Panc1 (cell line): ENCODE measurements around the gene NFATC4. TPM values are rescaled to one million over a fixed set of nuclear protein-coding genes. Genes with fewer than 3 reads are reported as not detected.

Experiments used
- ATAC-seq: fragments of 200-7000 bp; cut with Tn5 transposase; 2 replicates; pipeline ENCODE4 v1.9.1; 2020; ENCODE audit warnings: mild to moderate bottlenecking, moderate library complexity
- BruUV-seq: library from RNA; stranded (reverse); fragments of 400-500 nt; replicated peaks from 2 replicates; lab custom pipeline; 2021; lab: Mats Ljungman, UMichigan
- CTCF ChIA-PET: fragments of 300-600 bp; sonication (Branson Sonifier 250); formaldehyde crosslinking; loops from one replicate; lab custom pipeline; 2022; ENCODE audit warnings: antibody characterized with exemption; lab: Charles Lee
- POLR2A ChIA-PET: fragments of 300-600 bp; sonication (Branson Sonifier 250); formaldehyde crosslinking; loops from one replicate; lab custom pipeline; 2022; ENCODE audit warnings: antibody characterized with exemption; lab: Charles Lee
- DNase-seq: peaks from one replicate; pipeline ENCODE4 v3.0.0-alpha.2; 2010; ENCODE audit warnings: low read depth, low spot score
- H3K27ac ChIP-seq: 2 replicates; pipeline ENCODE4 v1.5.1; 2011; ENCODE audit warnings: mild to moderate bottlenecking, low read length, inconsistent platforms
- H3K27me3 ChIP-seq: fragments of 200-500 bp; sonication (Bioruptor generic); 2 replicates; pipeline ENCODE4 v1.6.0; 2014; ENCODE audit warnings: low read length, inconsistent platforms; ENCODE audit not compliant: control insufficient read depth, insufficient read depth
- H3K36me3 ChIP-seq: fragments of 200-500 bp; sonication (Bioruptor generic); 2 replicates; pipeline ENCODE4 v1.5.1; 2014; ENCODE audit warnings: inconsistent platforms, mild to moderate bottlenecking, low read length, moderate library complexity; ENCODE audit not compliant: control insufficient read depth, insufficient read depth
- H3K4me1 ChIP-seq: 2 replicates; pipeline ENCODE4 v1.5.1; 2011; ENCODE audit warnings: inconsistent platforms, mild to moderate bottlenecking, low read length, moderate library complexity; ENCODE audit not compliant: control insufficient read depth, insufficient read depth
- H3K4me3 ChIP-seq, 2 experiments: 2 replicates each; pipeline ENCODE4 v1.5.1; 2011 to 2012; ENCODE audit warnings: low read depth in 2 of 2, low read length in 2 of 2, mild to moderate bottlenecking in 2 of 2, inconsistent platforms in 1 of 2, moderate library complexity in 1 of 2
- H3K9me3 ChIP-seq: fragments of 200-500 bp; sonication (Bioruptor generic); 2 replicates; pipeline ENCODE4 v1.5.1; 2014; ENCODE audit warnings: low read depth, mild to moderate bottlenecking, inconsistent platforms, low read length, moderate library complexity; ENCODE audit not compliant: control insufficient read depth, insufficient read depth
- POLR2AphosphoS5 ChIP-seq: IDR thresholded peaks from 2 replicates; pipeline ENCODE4 v1.6.1; 2012; ENCODE audit warnings: mild to moderate bottlenecking, low read depth, low read length, moderate library complexity
- REST ChIP-seq, 2 experiments: IDR thresholded peaks; 2 replicates each; pipeline ENCODE4 v1.6.1; 2011 to 2012; ENCODE audit warnings: low read depth in 2 of 2, control low read depth in 1 of 2, low read length in 1 of 2, mild to moderate bottlenecking in 1 of 2, moderate library complexity in 1 of 2; ENCODE audit not compliant: insufficient read depth in 1 of 2
- SIN3A ChIP-seq: IDR thresholded peaks from 2 replicates; pipeline ENCODE4 v1.6.1; 2012; ENCODE audit warnings: low read depth, mild to moderate bottlenecking, low read length, moderate library complexity, borderline replicate concordance; ENCODE audit not compliant: insufficient read depth
- TCF7L2 ChIP-seq: IDR thresholded peaks from 2 replicates; pipeline ENCODE4 v1.6.1; 2011; ENCODE audit warnings: mild to moderate bottlenecking, low read depth, low read length, inconsistent platforms
- in situ Hi-C: cut with HindIII; loops from 2 replicates; pipeline ENCODE4 v1.10.0; 2016; ENCODE audit warnings: low sequenced_read_pairs, low pct_unique_long_range_greater_than_20kb
- intact Hi-C: fragments of 100-400 bp; cut with micrococcal nuclease; formaldehyde crosslinking; loops from one replicate; pipeline ENCODE4 v1.10.0; 2022; ENCODE audit not compliant: unreplicated experiment
- total RNA-seq: library from RNA; stranded (reverse); gene quantifications from one replicate; pipeline ENCODE4 v1.2.1, GENCODE V29; 2021; ENCODE audit not compliant: unreplicated experiment
- TF ChIP-seq, protein P1 (sequence below): fragments of 450-650 bp; IDR thresholded peaks from 2 replicates; pipeline ENCODE4 v1.5.1; 2017; ENCODE audit warnings: mild to moderate bottlenecking

NFATC4 gene
- total RNA-seq, 1 experiment from 2014 or later = 0.36 TPM

GRCh38 chr14:24384169-24384568, 16.2 kb downstream of the NFATC4 start:
- BruUV-seq = no TSS peak
- Histone ChIP-seq H3K4me1 (no peaks in the 10 kb centered on the region), H3K27ac (no peak overlapping the region), H3K9me3 (no peaks in the 10 kb centered on the region), H3K4me3 (no peak overlapping the region), H3K36me3 (no peaks in the 10 kb centered on the region), H3K27me3 (no peaks in the 10 kb centered on the region)
- ATAC-seq (no peak), DNase-seq (no peak)
- CTCF ChIA-PET = no interaction called here
- no peak for TF ChIP-seq SIN3A
- TF ChIP-seq, protein P1, sequence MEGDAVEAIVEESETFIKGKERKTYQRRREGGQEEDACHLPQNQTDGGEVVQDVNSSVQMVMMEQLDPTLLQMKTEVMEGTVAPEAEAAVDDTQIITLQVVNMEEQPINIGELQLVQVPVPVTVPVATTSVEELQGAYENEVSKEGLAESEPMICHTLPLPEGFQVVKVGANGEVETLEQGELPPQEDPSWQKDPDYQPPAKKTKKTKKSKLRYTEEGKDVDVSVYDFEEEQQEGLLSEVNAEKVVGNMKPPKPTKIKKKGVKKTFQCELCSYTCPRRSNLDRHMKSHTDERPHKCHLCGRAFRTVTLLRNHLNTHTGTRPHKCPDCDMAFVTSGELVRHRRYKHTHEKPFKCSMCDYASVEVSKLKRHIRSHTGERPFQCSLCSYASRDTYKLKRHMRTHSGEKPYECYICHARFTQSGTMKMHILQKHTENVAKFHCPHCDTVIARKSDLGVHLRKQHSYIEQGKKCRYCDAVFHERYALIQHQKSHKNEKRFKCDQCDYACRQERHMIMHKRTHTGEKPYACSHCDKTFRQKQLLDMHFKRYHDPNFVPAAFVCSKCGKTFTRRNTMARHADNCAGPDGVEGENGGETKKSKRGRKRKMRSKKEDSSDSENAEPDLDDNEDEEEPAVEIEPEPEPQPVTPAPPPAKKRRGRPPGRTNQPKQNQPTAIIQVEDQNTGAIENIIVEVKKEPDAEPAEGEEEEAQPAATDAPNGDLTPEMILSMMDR = no peak
- TF ChIP-seq TCF7L2 = no peak
- TF ChIP-seq REST (IDR thresholded peaks at IDR 0.05; ENCODE audit: insufficient read depth in 1 of 2, low read depth in 2 of 2, low read length in 1 of 2) = no peak
- TF ChIP-seq POLR2AphosphoS5 = no peak
- in situ Hi-C loops (no loop called here), intact Hi-C loops (no loop called here)
- POLR2A ChIA-PET = no interaction called here

DNA sequence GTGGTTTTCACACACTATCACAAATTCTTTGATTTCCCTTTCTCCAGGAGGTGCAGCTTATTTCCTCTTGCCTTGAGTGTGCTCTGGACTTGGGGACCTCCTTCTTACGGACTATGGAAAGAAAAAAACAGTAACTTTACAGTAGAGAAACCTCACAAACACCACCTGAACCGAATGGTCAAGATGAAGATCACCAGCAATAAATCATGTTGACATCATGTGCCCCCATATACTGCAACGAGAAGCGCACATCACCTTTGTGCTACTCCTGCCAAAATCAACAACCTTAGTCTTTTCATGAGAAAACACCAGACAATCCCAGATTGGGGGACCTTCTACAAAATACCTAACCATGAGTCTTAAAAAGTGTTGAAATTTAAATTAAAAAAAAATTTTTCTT, 17.5 kb downstream of the NFATC4 start:
- POLR2A ChIA-PET = interaction anchor here (0.6 kb wide), 1 partner anchor 25 kb away, joined by 6 read pairs; no protein-coding TSS in a partner anchor
- TF ChIP-seq REST (IDR thresholded peaks at IDR 0.05; ENCODE audit: insufficient read depth in 1 of 2, low read depth in 2 of 2, low read length in 1 of 2) (no peak), POLR2AphosphoS5 (no peak), SIN3A (no peak), TCF7L2 (no peak)
- TF ChIP-seq, protein P1 = no peak

More for the DNA sequence above, 17.5 kb downstream of the NFATC4 start:
- no peak overlapping the region for H3K27ac ChIP-seq
- CTCF ChIA-PET = interaction anchor here (0.7 kb wide), 2 partner anchors 13 to 46 kb away, joined by 4 to 6 read pairs; partner anchors contain the start of gene NYNRIN
- intact Hi-C loops = no loop called here
- H3K27me3 ChIP-seq = no peaks in the 10 kb centered on the region
- in situ Hi-C loops = no loop called here
- H3K4me3 ChIP-seq = no peak overlapping the region
- no peaks in the 10 kb centered on the region for H3K36me3 ChIP-seq
- DNase-seq (no peak), ATAC-seq (no peak)
- H3K4me1 ChIP-seq = no peaks in the 10 kb centered on the region
- no peaks in the 10 kb centered on the region for H3K9me3 ChIP-seq
- no TSS peak for BruUV-seq
